A549 (cell line): ENCODE results near the gene PAM.

ENCODE experiments used
- CBX8 ChIP-seq: fragments of 200-600 bp; sonication (generic); IDR thresholded peaks from 2 replicates; pipeline ENCODE4 v1.6.1; 2016
- EHF ChIP-seq: fragments of 250-450 bp; sonication (Bioruptor Pico); IDR thresholded peaks from 2 replicates; pipeline ENCODE4 v1.5.0; 2020; ENCODE audit warnings: mild to moderate bottlenecking
- KDM1A ChIP-seq: fragments of 200-600 bp; sonication (generic); IDR thresholded peaks from 2 replicates; pipeline ENCODE4 v1.6.1; 2016; ENCODE audit warnings: low read depth, mild to moderate bottlenecking
- POLR2AphosphoS2 ChIP-seq: conservative IDR thresholded peaks from 2 replicates; pipeline ENCODE4 v1.6.1; 2012; ENCODE audit warnings: low read length, improper control_type of control experiment, inconsistent platforms
- RAD21 ChIP-seq, 2 experiments: fragments of >200 bp in 1 of 2; sonication (Bioruptor Twin) in 1 of 2; formaldehyde crosslinking in 1 of 2; IDR thresholded peaks in 1 of 2; conservative IDR thresholded peaks in 1 of 2; 2 replicates in 1 of 2; 3 replicates in 1 of 2; pipeline ENCODE4 v1.6.1; 2012 to 2018; ENCODE audit warnings: inconsistent platforms in 1 of 2
- ZSCAN20 ChIP-seq: fragments of 250-450 bp; sonication (Bioruptor Pico); IDR thresholded peaks from 2 replicates; pipeline ENCODE4 v1.8.0; 2022; ENCODE audit warnings: mild to moderate bottlenecking, moderate library complexity
- TF ChIP-seq, protein P1 (sequence below): fragments of >200 bp; sonication (Bioruptor Twin); formaldehyde crosslinking; IDR thresholded peaks from 3 replicates; pipeline ENCODE4 v1.5.1; 2016
- TF ChIP-seq, protein P2 (sequence below): fragments of 450-650 bp; IDR thresholded peaks from 2 replicates; pipeline ENCODE4 v1.6.1; 2014; ENCODE audit warnings: antibody characterized with exemption
- TF ChIP-seq, protein P3 (sequence below): fragments of 250-450 bp; sonication (Bioruptor Pico); IDR thresholded peaks from 2 replicates; pipeline ENCODE4 v1.5.0; 2021; ENCODE audit warnings: mild to moderate bottlenecking, moderate library complexity, borderline replicate concordance

DNA sequence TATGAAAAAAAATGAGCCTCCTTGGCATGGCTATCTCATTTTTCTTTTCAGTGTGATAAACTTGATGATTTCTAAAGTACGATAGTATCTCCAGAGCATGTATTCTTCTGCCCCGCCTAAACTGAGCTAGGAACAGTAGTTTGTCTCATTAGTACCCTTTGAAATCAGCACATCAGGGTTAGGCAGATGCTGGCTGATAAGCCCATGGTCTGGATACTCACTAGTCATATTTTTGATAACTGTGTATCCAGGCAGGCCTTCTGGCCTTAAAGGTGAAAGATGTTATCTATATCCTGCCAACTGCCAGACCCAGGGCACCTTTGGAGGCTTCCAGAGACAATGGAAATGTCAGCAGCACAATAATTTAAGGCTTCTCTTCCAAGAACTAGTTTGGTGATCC is 261.1 kb downstream of the PAM start:
- TF ChIP-seq, protein P1, sequence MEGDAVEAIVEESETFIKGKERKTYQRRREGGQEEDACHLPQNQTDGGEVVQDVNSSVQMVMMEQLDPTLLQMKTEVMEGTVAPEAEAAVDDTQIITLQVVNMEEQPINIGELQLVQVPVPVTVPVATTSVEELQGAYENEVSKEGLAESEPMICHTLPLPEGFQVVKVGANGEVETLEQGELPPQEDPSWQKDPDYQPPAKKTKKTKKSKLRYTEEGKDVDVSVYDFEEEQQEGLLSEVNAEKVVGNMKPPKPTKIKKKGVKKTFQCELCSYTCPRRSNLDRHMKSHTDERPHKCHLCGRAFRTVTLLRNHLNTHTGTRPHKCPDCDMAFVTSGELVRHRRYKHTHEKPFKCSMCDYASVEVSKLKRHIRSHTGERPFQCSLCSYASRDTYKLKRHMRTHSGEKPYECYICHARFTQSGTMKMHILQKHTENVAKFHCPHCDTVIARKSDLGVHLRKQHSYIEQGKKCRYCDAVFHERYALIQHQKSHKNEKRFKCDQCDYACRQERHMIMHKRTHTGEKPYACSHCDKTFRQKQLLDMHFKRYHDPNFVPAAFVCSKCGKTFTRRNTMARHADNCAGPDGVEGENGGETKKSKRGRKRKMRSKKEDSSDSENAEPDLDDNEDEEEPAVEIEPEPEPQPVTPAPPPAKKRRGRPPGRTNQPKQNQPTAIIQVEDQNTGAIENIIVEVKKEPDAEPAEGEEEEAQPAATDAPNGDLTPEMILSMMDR = no peak
- TF ChIP-seq POLR2AphosphoS2 = no peak
- TF ChIP-seq EHF (CRISPR knock-in tag) = no peak
- TF ChIP-seq, protein P2, sequence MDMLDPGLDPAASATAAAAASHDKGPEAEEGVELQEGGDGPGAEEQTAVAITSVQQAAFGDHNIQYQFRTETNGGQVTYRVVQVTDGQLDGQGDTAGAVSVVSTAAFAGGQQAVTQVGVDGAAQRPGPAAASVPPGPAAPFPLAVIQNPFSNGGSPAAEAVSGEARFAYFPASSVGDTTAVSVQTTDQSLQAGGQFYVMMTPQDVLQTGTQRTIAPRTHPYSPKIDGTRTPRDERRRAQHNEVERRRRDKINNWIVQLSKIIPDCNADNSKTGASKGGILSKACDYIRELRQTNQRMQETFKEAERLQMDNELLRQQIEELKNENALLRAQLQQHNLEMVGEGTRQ = no peak
- TF ChIP-seq ZSCAN20 (CRISPR knock-in tag) = no peak
- no peak for TF ChIP-seq KDM1A
- no peak for TF ChIP-seq CBX8
- TF ChIP-seq RAD21 (conservative IDR thresholded peaks at IDR 0.05 in 1 of 2, IDR thresholded peaks at IDR 0.05 in 1 of 2) = no peak
- TF ChIP-seq, protein P3, sequence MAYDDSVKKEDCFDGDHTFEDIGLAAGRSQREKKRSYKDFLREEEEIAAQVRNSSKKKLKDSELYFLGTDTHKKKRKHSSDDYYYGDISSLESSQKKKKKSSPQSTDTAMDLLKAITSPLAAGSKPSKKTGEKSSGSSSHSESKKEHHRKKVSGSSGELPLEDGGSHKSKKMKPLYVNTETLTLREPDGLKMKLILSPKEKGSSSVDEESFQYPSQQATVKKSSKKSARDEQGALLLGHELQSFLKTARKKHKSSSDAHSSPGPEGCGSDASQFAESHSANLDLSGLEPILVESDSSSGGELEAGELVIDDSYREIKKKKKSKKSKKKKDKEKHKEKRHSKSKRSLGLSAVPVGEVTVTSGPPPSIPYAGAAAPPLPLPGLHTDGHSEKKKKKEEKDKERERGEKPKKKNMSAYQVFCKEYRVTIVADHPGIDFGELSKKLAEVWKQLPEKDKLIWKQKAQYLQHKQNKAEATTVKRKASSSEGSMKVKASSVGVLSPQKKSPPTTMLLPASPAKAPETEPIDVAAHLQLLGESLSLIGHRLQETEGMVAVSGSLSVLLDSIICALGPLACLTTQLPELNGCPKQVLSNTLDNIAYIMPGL (CRISPR knock-in tag) = no peak
